ENCODE measurements around the gene TM9SF3.

DNA sequence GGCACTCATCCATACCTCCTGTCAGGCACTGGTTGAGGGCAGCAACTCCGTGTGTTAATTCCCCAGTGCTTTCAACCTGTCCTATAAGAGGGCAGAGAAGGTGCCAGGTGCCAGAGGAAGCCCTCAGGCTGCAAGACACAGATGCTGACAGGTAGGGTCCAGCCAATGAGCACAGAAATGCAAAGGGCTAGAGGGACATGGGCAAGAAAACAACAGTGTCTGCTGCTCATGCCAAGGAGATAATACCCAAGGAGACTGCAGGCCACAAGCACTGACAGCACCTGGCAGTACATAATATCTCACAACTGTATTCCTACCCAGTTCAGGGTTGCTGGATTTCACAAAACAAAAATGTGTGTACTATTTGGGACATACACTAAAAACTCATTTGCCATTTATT lies 38.4 kb upstream of the TM9SF3 start:
- TF ChIP-seq, protein P1, sequence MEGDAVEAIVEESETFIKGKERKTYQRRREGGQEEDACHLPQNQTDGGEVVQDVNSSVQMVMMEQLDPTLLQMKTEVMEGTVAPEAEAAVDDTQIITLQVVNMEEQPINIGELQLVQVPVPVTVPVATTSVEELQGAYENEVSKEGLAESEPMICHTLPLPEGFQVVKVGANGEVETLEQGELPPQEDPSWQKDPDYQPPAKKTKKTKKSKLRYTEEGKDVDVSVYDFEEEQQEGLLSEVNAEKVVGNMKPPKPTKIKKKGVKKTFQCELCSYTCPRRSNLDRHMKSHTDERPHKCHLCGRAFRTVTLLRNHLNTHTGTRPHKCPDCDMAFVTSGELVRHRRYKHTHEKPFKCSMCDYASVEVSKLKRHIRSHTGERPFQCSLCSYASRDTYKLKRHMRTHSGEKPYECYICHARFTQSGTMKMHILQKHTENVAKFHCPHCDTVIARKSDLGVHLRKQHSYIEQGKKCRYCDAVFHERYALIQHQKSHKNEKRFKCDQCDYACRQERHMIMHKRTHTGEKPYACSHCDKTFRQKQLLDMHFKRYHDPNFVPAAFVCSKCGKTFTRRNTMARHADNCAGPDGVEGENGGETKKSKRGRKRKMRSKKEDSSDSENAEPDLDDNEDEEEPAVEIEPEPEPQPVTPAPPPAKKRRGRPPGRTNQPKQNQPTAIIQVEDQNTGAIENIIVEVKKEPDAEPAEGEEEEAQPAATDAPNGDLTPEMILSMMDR (IDR thresholded peaks at IDR 0.05): no peak
- TF ChIP-seq POLR2AphosphoS5 (IDR thresholded peaks at IDR 0.05): no peak
- no peak for TF ChIP-seq POLR2A (IDR thresholded peaks at IDR 0.05)
